Measurements from ENCODE around the gene KRTAP16-1.
A peak's percentile ranks its signal among the peaks of the same experiment; 100 is the strongest.

Gene KRTAP16-1

DNA sequence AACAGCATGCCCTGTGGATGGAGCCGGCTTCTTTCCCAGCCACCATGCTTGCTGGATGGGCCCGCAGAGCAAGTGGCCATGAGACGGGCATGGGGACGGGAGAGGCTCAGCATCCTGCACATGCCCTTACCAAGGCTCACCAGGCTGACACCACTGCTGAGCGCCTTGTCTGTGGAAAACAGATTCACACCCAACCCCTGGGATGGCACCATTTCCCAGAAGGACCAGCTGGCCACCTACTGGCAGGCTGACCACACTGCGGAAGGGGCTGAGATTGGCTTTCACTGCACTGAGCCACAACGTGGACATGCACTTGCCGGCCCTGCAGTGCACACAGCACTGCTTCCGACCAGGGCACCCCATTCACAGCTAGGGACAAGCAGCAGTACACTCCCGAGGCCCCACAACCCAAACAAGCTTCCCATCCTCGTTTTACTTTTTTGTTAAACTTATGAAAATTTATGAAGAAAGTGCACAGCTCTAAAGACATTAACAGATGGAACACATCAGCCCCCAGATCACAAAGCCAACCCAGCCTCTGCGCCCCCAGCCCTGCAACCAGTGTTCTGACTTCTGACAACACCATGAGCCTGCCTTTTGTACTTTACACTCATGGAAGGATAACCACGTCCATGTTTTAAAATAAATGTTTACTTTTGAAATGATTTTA is 20.3 kb upstream of the KRTAP16-1 start:
- DNase-seq (ENCODE audit: low read depth in 2 of 2), result no peak

DNA sequence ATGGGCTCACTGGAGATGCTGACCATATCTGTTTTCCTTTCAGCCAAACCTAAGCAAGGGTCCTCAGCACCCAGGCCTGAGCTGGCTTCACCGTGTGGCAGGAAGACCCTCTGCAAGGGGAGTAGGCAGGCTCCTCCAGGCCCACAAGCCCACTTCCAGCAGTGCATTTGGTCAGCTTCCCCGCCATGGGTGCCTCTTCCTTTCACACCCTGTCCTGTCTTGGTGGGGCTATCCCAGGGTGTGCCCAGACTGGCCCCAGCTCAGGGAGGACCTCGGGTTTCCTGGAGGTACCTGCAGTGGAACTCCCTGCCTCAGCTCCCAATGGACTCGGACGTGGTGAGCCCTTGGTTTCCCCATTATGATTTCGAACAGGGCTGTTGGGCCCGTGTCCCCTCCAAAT is 19.1 kb upstream of the KRTAP16-1 start:
- DNase-seq (ENCODE audit: low read depth in 2 of 2), result no peak

DNA sequence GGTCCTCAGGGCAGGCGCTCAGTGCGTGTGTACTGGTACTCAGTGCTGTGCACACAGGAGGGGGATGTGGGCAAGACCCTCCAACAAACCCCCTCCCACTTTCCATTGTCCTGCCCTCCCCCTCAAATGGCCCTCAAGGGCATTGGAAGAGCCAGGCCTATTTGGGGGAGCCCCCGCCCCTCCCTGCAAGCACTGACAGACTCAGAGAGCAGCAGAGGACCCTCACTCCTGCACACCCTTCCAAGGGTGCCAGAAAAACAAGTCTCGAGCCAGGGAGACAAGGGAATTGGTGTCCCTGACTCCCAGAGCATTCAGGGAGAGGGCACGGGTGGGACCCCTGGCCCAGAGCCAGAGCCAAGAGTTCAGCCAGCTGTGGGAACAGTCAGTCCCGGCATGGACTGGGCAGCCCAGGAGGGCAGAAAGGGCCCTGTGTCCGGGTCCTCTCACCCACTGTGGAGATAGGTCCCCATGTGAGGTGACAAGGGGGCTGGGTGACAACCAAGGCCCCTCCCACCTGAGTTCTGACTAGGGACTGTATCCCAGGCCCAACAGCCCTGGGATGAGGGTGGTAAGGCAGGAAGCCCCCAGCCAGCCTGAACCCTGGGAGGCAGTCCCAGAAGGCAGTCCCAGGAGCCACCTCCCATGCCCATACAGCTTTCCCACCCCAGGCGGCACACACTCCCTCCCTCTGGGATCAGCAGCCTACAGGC is 18.5 kb upstream of the KRTAP16-1 start:
- no peak for DNase-seq (ENCODE audit: low read depth in 2 of 2)

DNA sequence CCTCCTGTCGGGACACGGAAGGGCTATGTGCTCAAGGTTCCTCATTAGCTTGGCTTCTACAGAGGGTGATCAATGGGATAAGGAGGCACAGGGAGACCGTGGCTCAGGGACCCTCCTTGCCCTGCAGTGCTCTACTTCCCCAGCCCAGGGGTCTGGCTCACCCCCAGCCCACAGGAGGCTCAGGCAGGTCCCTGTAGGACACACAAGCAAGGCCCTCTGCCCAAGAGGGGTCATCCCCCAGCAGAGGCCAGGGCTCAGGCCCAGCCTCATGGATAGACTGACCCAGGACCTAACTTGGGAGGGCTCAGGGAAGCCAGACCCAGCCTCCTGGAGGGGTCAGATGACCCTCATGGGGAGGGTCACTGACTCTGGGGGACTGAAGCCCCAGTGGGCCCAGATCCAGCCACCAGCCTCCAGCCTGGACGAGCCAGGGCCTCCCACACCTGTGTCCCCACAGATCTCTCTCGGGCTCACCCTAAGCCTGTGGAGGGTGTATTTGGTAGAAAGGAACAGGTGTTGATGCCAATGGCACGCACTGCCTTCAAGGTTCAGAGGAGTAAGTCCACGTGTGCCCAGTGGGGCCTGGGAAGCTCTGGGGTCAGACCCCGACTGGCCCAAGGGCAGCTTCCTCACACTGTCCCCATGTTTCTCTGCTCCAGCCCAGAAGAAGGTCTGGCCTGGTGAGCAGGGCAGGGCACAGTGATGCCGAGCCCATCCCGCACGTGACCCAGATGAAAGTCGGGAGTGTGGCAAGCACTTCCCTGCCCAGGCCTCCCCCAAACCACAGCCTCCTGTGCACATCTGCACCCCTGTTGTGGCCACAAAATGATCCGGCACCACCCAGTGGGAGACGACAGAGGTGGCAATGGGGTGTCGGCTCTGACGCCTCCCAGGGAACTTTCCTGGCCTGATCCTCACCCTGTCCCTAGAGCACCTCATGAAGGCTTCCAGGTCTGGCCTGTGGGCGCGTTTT is 17.4 kb upstream of the KRTAP16-1 start:
- DNase-seq (ENCODE audit: low read depth in 2 of 2), result no peak

DNA sequence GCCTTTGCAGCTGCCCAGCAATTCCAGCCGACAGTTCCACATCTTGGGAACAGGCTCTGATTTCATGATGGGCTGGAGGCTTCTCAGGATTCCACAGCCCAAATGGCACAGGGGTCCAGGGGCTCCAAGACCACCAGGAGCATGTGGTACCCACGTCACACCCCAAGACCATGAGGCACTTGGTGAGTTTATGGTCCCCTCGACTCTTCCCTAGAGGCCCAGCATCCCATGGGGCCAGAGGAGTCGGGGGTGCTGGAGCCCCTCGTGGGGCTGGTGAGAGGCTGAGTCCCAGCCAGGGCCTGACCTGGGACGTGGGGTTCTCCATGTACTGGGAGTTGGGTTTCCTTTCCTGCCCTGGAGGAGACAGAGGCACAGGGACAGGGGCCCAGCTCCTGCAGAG is 16.5 kb upstream of the KRTAP16-1 start:
- DNase-seq (ENCODE audit: low read depth in 2 of 2), result no peak

DNA sequence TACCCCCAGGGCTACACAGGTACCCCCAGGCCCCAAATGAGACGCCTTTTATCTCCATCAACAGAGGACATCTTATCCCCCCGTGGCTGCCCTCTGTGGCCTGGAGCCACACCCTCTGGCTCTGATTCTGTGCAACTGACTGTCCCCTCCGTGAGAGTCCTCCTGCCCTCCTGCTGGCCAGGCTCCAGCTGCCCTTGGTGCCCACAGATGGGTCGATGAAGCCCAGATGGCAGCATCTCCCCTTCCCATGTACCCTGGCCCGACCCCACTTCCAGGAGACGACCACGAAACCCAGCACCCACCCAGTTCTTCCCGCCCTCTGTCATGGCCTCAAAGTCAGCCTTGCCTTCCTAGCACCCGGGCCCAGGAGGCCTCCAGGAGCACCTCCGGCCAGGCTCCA is 16.0 kb upstream of the KRTAP16-1 start:
- no peak for DNase-seq (ENCODE audit: low read depth in 2 of 2)

DNA sequence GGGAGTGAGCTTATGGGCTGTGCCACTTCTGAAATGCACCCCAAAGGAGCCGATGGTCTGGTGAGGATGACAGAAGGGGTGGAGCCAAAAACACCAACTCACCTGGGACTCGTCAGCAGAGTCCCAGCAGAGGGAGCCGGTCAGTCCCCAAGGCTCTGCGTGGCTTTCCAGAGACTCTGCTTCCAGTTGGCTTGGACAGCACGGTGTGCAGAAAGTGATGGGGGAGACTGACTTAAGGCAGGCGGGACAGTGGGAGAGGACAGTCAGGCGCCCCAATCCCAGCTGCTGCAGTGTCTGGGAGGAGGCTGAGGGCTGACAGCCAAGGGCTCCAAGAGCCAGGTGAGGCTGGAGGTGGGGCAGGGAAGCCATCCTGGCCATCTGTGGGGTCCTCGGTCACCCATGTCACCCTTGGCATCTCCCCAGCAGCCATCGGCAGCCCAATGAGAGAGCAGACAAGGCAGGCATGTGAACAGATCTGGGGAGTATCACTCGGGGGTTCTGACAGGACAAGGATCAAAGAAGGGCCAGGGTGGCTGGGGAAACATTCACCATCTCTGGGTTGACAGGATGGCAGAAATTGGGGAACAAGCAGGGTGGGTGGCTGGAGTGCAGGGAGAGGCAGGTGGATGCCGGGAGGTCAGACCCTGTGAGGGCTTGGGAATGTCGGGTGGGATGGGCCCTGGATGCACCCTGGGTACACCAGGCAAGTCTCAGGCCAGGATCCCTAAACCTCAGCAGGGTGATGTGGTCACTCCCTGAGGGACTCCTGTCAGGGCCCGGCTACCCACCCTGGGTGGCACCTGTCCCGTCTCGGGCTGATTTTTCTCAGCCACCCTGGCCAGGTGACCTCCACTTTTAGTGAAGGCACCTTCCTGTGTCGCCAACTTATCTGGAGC is 15.3 kb upstream of the KRTAP16-1 start:
- DNase-seq (ENCODE audit: low read depth in 2 of 2), result no peak

DNA sequence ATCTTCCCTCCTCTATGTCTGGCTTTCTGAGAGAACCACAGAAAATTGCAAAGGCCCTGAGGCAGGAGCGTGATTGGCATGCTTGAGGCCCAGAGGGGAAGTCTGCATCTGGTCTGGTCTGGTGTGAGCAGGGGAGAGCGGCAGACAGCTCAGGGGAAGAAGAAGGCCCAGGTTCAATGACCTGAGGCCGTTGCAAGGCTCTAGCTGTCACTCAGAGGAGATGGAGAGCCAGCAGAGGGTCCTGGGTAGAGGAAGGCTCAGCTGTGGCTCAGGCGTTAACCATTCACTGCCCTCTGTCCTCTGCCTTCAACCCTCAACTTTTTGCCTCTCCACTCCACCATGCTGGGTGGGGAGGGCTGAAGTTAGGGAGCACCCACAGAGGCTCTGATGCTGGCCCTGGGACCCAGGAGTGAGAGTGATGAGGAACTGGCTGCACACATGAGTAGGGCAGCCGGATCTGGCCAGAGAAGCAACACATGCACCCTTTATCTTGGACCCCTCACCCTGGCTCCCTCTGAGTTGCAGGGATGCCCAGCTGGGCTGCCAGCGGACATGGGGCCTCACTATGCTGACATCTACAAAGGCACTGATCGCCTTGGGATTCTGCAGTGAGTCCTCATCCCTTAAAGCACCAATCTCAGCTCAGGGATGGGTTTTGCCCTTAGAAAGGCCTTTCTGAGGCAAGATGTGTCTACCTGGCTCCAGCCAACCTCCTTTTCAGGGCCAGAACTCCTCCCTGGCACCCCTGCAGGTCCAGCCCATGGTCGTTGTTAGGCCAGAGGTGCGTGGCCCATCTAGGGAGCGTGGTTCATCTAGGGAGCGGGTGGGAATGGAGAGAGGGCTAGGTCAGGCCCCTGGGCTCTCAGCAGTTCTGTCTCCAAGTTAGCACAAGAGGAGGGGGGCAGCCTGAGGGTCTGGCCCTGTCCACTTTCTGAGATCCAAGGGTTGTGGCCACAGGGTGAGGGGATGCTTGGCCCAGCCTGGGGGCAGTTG is 14.1 kb upstream of the KRTAP16-1 start:
- no peak for DNase-seq (ENCODE audit: low read depth in 2 of 2)

DNA sequence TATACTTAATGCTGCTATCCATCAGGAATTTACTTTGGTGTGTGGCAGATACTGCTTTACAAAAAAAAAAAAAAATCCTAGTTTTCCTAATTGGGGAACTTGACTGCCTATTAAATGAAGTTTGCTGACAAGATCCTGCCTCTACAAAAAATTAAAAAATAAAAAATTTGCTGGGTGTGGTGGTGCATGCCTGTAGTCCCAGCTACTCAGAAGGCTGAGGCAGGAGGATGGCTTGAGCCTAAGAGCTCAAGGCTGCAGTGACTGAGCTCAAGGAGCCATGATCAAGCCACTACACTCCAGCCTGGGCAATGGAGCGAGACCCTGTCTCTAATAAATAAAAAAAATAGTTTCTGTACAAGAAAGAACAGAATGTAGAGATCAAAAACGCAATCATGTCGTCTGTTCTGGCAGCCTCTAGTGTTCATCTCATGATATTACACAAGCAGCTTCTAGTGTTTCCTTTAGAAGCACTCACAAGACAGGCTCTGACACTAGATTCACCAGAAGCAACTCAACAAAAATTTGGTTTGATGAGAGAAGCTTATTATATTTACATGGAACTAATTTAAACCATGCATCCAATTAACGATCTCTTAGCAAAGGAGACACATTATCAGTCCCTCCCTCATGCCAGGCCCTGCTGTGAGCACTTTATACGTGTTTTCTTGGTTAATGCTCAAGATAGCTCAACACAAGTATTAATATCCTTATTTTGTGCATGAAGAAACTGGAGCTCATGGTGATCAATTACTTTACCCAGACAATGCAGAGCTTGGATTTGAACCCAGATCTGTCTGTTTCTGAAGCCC is 13.2 kb upstream of the KRTAP16-1 start:
- DNase-seq (ENCODE audit: low read depth in 2 of 2), result no peak

DNA sequence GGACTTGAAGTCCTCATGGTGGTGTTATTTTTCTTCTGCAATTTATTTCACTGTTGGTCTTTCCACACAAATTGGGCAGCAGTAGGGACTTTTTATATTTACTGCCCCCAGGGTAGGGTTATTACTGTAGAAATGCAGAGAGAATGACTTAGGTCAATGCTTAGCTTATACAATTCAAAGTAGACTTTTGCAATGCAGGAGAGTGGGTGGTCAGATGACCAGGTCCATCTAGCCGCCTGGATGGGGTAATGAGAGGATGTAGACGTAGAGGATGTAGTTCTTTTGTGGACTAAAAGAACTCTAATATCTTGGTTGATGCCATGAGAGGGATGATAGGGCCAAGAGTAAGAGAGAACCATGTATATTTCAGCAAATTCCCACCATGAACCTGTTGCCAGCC is 9.1 kb upstream of the KRTAP16-1 start:
- no peak for DNase-seq (ENCODE audit: low read depth in 2 of 2)

DNA sequence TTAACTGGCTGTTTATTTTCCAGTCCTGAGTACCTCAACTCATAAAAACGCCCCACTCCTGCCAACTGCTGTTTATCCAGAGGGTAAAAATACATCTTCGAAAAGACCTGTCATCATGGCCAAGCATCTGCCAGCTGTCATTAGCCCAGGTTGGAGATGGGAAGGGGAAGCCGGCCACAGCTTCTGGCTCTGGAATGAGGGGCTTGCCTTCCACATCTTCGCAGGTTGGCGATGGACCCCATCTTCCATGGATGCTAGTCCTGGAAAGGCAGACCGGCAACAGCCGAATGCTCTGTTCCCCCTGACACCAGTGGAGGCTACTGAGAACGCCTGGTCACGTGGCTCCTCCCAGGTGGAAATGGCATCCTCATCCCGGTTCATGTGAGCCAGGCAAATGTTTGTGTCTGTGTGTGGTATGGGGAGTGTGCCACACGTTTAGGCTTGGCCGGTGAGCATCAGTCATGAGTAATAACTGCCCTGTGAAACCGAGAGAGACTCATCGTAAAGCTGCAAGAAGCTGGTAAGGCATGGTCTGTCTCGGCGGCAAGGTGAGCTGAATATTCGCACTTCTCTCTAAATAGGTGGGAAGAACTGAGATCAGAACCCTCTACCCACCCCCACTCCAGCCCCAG is 6.8 kb upstream of the KRTAP16-1 start:
- no peak for DNase-seq (ENCODE audit: low read depth in 2 of 2)

DNA sequence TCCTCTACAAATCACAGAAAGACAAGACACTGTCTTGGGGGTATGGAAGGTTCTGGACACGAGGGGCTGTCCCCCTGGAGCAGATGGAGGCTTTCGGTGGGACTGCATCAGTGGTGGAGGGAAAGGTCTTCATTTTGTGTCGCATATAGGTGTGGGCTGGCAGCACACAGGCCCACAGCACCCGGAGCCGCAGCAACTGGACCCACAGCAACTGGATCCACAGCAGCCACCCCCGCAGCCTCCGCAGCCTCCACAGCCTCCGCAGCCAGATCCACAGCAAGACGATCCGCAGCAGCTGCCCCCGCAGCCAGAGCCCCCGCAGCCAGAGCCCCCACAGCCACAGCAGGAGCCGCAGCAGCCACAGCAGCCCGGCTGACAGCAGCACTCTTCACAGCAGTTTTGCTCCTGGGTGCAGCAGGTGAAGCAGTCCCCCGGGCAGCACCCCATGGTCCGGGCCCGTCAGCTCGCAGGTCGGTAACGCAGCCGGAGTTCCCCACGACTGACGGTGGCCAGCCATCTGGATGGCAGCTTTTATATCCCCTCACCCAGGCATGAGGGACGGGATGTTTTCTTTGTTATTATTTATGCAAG is 6.2 kb upstream of the KRTAP16-1 start, which contains the start of gene KRTAP17-1:
Gene KRTAP17-1, minus strand, starts transcription at position 507 of the 591 bp plus-strand sequence. Its CDS starts 60 bp downstream, at position 447.
- DNase-seq (ENCODE audit: low read depth in 2 of 2), result no peak

DNA sequence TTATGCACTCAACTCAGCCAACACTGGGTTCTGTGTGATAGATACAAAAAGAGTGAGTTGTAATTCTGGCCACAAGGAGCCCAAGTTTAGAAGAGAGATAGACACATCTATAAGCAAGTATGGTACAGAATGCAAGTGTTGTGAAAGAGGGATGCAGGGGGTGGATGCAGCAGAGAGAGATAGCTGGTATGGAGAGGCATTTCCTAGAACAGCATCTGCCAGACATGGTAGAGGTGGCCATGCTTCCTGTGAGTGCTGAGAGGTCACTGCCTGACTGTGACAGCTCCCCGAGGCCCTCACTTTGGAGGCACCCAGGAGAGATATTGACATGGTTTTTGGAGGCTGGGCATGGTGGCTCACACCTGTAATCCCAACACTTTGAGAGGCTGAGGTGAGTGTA is 2.0 kb upstream of the KRTAP16-1 start:
- no peak for DNase-seq (ENCODE audit: low read depth in 2 of 2)

DNA sequence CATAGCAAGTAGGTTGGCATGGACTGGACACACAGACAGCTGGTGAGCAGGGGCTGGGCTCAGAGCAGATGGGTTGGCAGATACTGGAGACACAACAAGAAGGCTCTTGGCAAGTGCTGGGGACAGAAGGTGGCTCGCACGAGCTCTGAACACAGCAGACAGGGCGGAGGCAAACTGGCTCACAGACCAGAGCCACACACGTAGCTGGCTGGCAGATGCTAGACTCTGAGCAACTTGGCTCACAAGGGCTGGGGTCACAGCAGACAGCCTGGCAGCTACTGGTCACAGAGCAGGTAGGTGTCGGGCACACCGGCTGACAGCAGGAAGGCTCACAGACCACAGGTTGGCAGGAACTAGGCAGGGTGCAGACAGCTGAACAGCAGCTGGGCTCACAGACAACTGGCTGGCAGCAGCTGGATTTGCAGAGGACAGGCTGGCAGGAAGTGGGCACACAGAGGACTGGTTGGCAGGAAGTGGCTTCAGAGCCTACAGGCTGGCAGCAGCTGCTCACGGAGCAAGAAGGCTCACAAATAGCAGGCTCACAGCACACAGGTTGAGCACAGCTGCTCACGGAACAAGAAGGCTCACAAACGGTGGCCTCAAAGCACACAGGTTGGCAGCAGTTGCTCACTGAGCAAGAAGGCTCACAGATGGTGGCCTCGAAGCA is 725 bp downstream of the KRTAP16-1 start:
- DNase-seq (ENCODE audit: low read depth in 2 of 2), result peak; percentile 41 to 52

DNA sequence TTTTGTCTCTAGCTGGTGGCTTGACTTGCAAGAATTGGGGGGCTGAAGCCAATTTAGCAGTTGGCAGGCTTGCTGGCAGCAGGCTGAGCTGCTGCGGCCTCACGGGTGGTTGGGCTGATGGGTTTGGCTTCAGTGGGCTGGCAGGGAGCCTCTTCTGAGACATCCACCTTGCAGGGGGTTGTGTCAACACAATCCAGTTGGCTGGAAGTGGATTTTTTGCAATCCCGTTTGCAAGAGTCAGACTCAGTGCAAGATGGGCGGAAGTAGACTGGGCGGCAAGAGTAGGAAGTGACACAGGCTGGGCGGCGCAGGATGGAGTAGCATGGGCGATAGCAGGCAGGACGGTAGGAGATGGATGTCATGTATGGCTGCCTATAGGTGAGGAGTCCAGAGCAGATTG is 1.5 kb downstream of the KRTAP16-1 start:
- DNase-seq (ENCODE audit: low read depth in 2 of 2), result no peak

DNA sequence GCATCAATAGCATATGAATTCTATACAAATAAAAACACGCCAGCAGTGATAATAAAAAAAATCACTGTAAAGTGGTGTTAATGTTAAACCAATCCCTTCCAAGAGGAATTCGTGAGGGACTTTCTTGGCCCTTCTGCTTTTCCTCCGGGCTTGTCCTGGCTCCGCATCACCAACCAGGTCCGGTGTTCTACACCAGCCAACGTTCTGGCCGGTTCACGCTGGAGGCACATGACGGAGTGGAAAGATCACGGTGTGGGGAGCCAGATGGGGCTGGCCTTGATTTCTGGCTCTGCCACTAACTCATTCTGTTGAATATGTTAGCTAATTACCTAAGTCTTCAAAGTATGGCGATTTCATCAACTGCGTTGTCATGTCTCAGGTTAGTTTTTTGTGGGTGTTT is 5.0 kb downstream of the KRTAP16-1 start:
- DNase-seq (ENCODE audit: low read depth in 2 of 2), result no peak

DNA sequence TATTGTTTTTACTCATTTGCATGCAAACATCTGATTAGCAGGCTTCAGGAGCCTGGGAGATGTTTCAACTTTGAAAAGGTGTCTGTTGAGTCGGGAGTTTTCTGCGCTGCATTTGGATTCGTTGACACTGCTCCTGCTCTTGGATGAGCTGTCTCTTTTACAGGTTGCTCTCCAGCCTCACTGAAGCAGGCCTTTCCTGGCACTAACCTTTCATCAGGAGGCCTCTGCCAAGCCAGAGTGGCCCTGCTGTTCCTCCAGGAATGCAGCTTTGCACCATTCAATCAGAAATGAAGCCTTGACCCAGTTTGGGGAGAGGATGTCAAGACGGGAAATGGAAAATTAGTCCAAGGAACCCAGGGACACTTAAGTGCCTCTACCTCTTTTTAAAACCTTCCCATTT is 6.1 kb downstream of the KRTAP16-1 start:
- DNase-seq (ENCODE audit: low read depth in 2 of 2), result no peak
